CD4-positive, CD25-positive, alpha-beta regulatory T cell (primary cell): ENCODE measurements around the gene ETV7. TPM values are rescaled to one million over a fixed set of nuclear protein-coding genes. Genes with fewer than 3 reads are reported as not detected.

Source experiments
- ATAC-seq, 2 donors: fragments of 150-1000 bp; cut with Tn5 transposase; one replicate each; pipeline ENCODE4 v1.10.0; 2021; ENCODE audit warnings: low read depth in 2 of 2, moderate number of reproducible peaks in 2 of 2, moderate library complexity in 1 of 2
- DNase-seq, 3 donors: peaks; one replicate each; pipeline versions ENCODE4 v3.0.0 to v3.0.0-alpha.2; 2012 to 2022; ENCODE audit warnings: mixed read lengths in 1 of 3
- H3K27ac ChIP-seq: one replicate; pipeline ENCODE4 v1.7.0; 2013; ENCODE audit warnings: mild to moderate bottlenecking, low read length; ENCODE audit not compliant: insufficient read depth, poor library complexity, severe bottlenecking
- H3K27me3 ChIP-seq: one replicate; pipeline ENCODE4 v1.7.0; 2013; ENCODE audit warnings: low read length; ENCODE audit not compliant: control insufficient read depth, insufficient read depth
- H3K36me3 ChIP-seq: one replicate; pipeline ENCODE4 v1.7.0; 2013; ENCODE audit warnings: mild to moderate bottlenecking, low read length, moderate library complexity; ENCODE audit not compliant: control insufficient read depth, insufficient read depth
- H3K4me1 ChIP-seq: 2 replicates; pipeline ENCODE4 v1.7.0; 2013; ENCODE audit warnings: mild to moderate bottlenecking, low read length; ENCODE audit not compliant: insufficient read depth, control insufficient read depth, poor library complexity, severe bottlenecking
- H3K4me3 ChIP-seq: one replicate; pipeline ENCODE4 v1.7.0; 2013; ENCODE audit warnings: low read depth, mild to moderate bottlenecking, low read length, moderate library complexity
- H3K9me3 ChIP-seq, 2 experiments: 1 replicate in 1 of 2; 2 replicates in 1 of 2; pipeline ENCODE4 v1.7.0; 2013; ENCODE audit warnings: low read length in 2 of 2, mild to moderate bottlenecking in 1 of 2, moderate library complexity in 1 of 2; ENCODE audit not compliant: control insufficient read depth in 2 of 2
- H3K27ac Mint-ChIP-seq, 3 donors: one replicate each; pipeline ENCODE4 v1.8.0; 2020 to 2022; ENCODE audit warnings: mild to moderate bottlenecking in 3 of 3, mixed read lengths in 3 of 3, moderate library complexity in 2 of 3
- H3K27me3 Mint-ChIP-seq: one replicate; pipeline ENCODE4 v1.8.0; 2022; ENCODE audit warnings: mild to moderate bottlenecking, mixed read lengths
- H3K36me3 Mint-ChIP-seq: one replicate; pipeline ENCODE4 v1.8.0; 2020; ENCODE audit warnings: mixed read lengths
- H3K4me1 Mint-ChIP-seq, 4 donors: one replicate each; pipeline ENCODE4 v1.8.0; 2020 to 2022; ENCODE audit warnings: mixed read lengths in 4 of 4, mild to moderate bottlenecking in 1 of 4
- H3K4me3 Mint-ChIP-seq, 4 donors: one replicate each; pipeline ENCODE4 v1.8.0; 2020 to 2022; ENCODE audit warnings: mild to moderate bottlenecking in 4 of 4, mixed read lengths in 4 of 4, moderate library complexity in 3 of 4
- H3K9me3 Mint-ChIP-seq, 7 donors: one replicate each; pipeline ENCODE4 v1.8.0; 2020 to 2022; ENCODE audit warnings: mixed read lengths in 7 of 7, mild to moderate bottlenecking in 3 of 7, moderate library complexity in 2 of 7
- polyA plus RNA-seq, 4 donors: library from polyadenylated mRNA; unstranded; fragments of 300-500 nt; fragmentation: Illumina TruSeq; gene quantifications; one replicate each; pipeline ENCODE4 v1.2.3, GENCODE V29; 2021
- total RNA-seq: library from RNA; stranded (reverse); gene quantifications from one replicate; pipeline ENCODE4 v1.2.3, GENCODE V29; 2022

Gene ETV7
- total RNA-seq (6.3 TPM), polyA plus RNA-seq (10 to 100 TPM in 2 of 4 donors, 1 to 10 TPM in 2; 5.3 to 16.1 (median 9.5) TPM)

- peaks cover 23% of the 10 kb centered on the region for H3K27me3 Mint-ChIP-seq
- H3K9me3 Mint-ChIP-seq: peaks cover 0 to 2% (median 0%) of the 10 kb centered on the region in 7 donors
- Histone ChIP-seq H3K4me1 (peaks cover 31% of the 10 kb centered on the region), H3K27me3 (peaks cover 10% of the 10 kb centered on the region), H3K9me3 (no peaks in the 10 kb centered on the region), H3K4me3 (peak within 1 kb of the TSS; percentile 87), H3K27ac (peak within 1 kb of the TSS; percentile 37), H3K36me3 (no peaks in the 10 kb centered on the region)
- H3K4me3 Mint-ChIP-seq: peak within 1 kb of the TSS; percentile 93 to 97 (median 95)
- H3K4me1 Mint-ChIP-seq: peaks cover 0 to 34% (median 19%) of the 10 kb centered on the region in 4 donors
- peak within 1 kb of the TSS; percentile 90 to 99 (median 96) for H3K27ac Mint-ChIP-seq
- peaks cover 4% of the 10 kb centered on the region for H3K36me3 Mint-ChIP-seq
- peak; percentile 20 to 71 (median 29) for DNase-seq
- peak; percentile 41 to 52 for ATAC-seq
Measured at GRCh38 chr6:36387440-36388303, at the start of gene ETV7. Gene ETV7 (minus strand): TSS chr6:36387669. CDS start chr6:36387541, 128 bp downstream.

GRCh38 chr6:36436466-36436865 is 49.0 kb upstream of the ETV7 start:
- no peaks in the 10 kb centered on the region for H3K36me3 ChIP-seq
- no peak overlapping the region for H3K27ac ChIP-seq
- no peaks in the 10 kb centered on the region for H3K27me3 ChIP-seq
- ATAC-seq (no peak), DNase-seq (no peak)
- Mint-ChIP-seq H3K4me3 (peak overlapping the region in 1 of 4 donors; percentile 54), H3K36me3 (no peaks in the 10 kb centered on the region), H3K9me3 (no peaks in the 10 kb centered on the region), H3K27me3 (peaks cover 7% of the 10 kb centered on the region), H3K4me1 (peaks cover 4 to 12% (median 7%) of the 10 kb centered on the region in 4 donors), H3K27ac (peak overlapping the region in 1 of 3 donors; percentile 2)
- no peaks in the 10 kb centered on the region for H3K9me3 ChIP-seq
- H3K4me3 ChIP-seq: no peak overlapping the region
- H3K4me1 ChIP-seq: peaks cover 7% of the 10 kb centered on the region

GRCh38 chr6:36432151-36432671 is 44.7 kb upstream of the ETV7 start:
- Mint-ChIP-seq H3K27me3 (peaks cover 7% of the 10 kb centered on the region), H3K27ac (peak overlapping the region in 1 of 3 donors; percentile 39), H3K36me3 (no peaks in the 10 kb centered on the region), H3K9me3 (no peaks in the 10 kb centered on the region), H3K4me1 (no peaks in the 10 kb centered on the region), H3K4me3 (no peak overlapping the region)
- Histone ChIP-seq H3K4me3 (no peak overlapping the region), H3K27me3 (no peaks in the 10 kb centered on the region), H3K36me3 (no peaks in the 10 kb centered on the region), H3K27ac (no peak overlapping the region), H3K4me1 (no peaks in the 10 kb centered on the region), H3K9me3 (no peaks in the 10 kb centered on the region)
- ATAC-seq: no peak
- DNase-seq: no peak

- H3K4me3 Mint-ChIP-seq: no peak overlapping the region
- no peak overlapping the region for H3K27ac Mint-ChIP-seq
- Histone ChIP-seq H3K27me3 (no peaks in the 10 kb centered on the region), H3K36me3 (no peaks in the 10 kb centered on the region), H3K4me3 (no peak overlapping the region), H3K27ac (no peak overlapping the region), H3K9me3 (no peaks in the 10 kb centered on the region), H3K4me1 (no peaks in the 10 kb centered on the region)
- no peaks in the 10 kb centered on the region for H3K36me3 Mint-ChIP-seq
- ATAC-seq (no peak), DNase-seq (no peak)
- H3K27me3 Mint-ChIP-seq: peaks cover 7% of the 10 kb centered on the region
- no peaks in the 10 kb centered on the region for H3K4me1 Mint-ChIP-seq
- no peaks in the 10 kb centered on the region for H3K9me3 Mint-ChIP-seq
Measured at GRCh38 chr6:36431197-36431596, 43.7 kb upstream of the ETV7 start.

- Mint-ChIP-seq H3K36me3 (no peaks in the 10 kb centered on the region), H3K27me3 (peaks cover 7% of the 10 kb centered on the region), H3K27ac (no peak overlapping the region), H3K4me1 (no peaks in the 10 kb centered on the region), H3K4me3 (no peak overlapping the region), H3K9me3 (no peaks in the 10 kb centered on the region)
- no peak for ATAC-seq
- H3K27me3 ChIP-seq: no peaks in the 10 kb centered on the region
- no peaks in the 10 kb centered on the region for H3K9me3 ChIP-seq
- no peak overlapping the region for H3K4me3 ChIP-seq
- DNase-seq: no peak
- H3K36me3 ChIP-seq: no peaks in the 10 kb centered on the region
- H3K27ac ChIP-seq: no peak overlapping the region
- H3K4me1 ChIP-seq: no peaks in the 10 kb centered on the region
Measured at GRCh38 chr6:36430351-36430750, 42.9 kb upstream of the ETV7 start.

- no peaks in the 10 kb centered on the region for H3K9me3 Mint-ChIP-seq
- no peak for DNase-seq
- no peak for ATAC-seq
- H3K27me3 Mint-ChIP-seq: peaks cover 7% of the 10 kb centered on the region
- no peak overlapping the region for H3K4me3 Mint-ChIP-seq
- peaks cover 0 to under 1% (median under 1%) of the 10 kb centered on the region in 4 donors for H3K4me1 Mint-ChIP-seq
- Histone ChIP-seq H3K36me3 (no peaks in the 10 kb centered on the region), H3K9me3 (no peaks in the 10 kb centered on the region), H3K27ac (no peak overlapping the region), H3K27me3 (no peaks in the 10 kb centered on the region), H3K4me3 (no peak overlapping the region), H3K4me1 (peaks cover under 1% of the 10 kb centered on the region)
- H3K27ac Mint-ChIP-seq: peak overlapping the region in 1 of 3 donors; percentile 43
- H3K36me3 Mint-ChIP-seq: no peaks in the 10 kb centered on the region
Measured at GRCh38 chr6:36428911-36429310, 41.4 kb upstream of the ETV7 start.

- no peaks in the 10 kb centered on the region for H3K27me3 ChIP-seq
- no peaks in the 10 kb centered on the region for H3K36me3 Mint-ChIP-seq
- H3K27me3 Mint-ChIP-seq: no peaks in the 10 kb centered on the region
- peaks cover 10% of the 10 kb centered on the region for H3K4me1 ChIP-seq
- H3K27ac ChIP-seq: no peak overlapping the region
- ATAC-seq (no peak), DNase-seq (no peak)
- H3K27ac Mint-ChIP-seq: no peak overlapping the region
- H3K9me3 ChIP-seq: no peaks in the 10 kb centered on the region
- H3K4me3 Mint-ChIP-seq: peak overlapping the region in 2 of 4 donors; percentile 36 to 49
- H3K36me3 ChIP-seq: no peaks in the 10 kb centered on the region
- H3K4me3 ChIP-seq: no peak overlapping the region
- no peaks in the 10 kb centered on the region for H3K9me3 Mint-ChIP-seq
- peaks cover 0 to 15% (median 7%) of the 10 kb centered on the region in 4 donors for H3K4me1 Mint-ChIP-seq
Measured at GRCh38 chr6:36426622-36427021, 39.2 kb upstream of the ETV7 start.
